GM12878 (cell line): Measurements from ENCODE around the gene ATP13A4. TPM values are rescaled to one million over a fixed set of nuclear protein-coding genes. Genes with fewer than 3 reads are reported as not detected.

Experiments
- GABPA ChIP-seq: IDR thresholded peaks from 2 replicates; pipeline ENCODE4 v1.6.1; 2014; ENCODE audit warnings: antibody characterized with exemption, low read depth, mild to moderate bottlenecking, inconsistent platforms
- KDM1A ChIP-seq: fragments of 200-600 bp; sonication (generic); IDR thresholded peaks from 2 replicates; pipeline ENCODE4 v1.6.1; 2016; ENCODE audit warnings: borderline replicate concordance
- LARP7 ChIP-seq: fragments of 450-650 bp; IDR thresholded peaks from 2 replicates; pipeline ENCODE4 v1.6.1; 2017; ENCODE audit warnings: mild to moderate bottlenecking
- MTA2 ChIP-seq: fragments of 450-650 bp; IDR thresholded peaks from 2 replicates; pipeline ENCODE4 v1.6.1; 2016; ENCODE audit warnings: low read depth, mild to moderate bottlenecking, moderate library complexity
- NFXL1 ChIP-seq: fragments of 450-650 bp; IDR thresholded peaks from 2 replicates; pipeline ENCODE4 v1.6.1; 2017; ENCODE audit warnings: antibody characterized with exemption, mild to moderate bottlenecking, borderline replicate concordance
- WRNIP1 ChIP-seq: IDR thresholded peaks from 2 replicates; pipeline ENCODE4 v1.6.1; 2011; ENCODE audit warnings: low read depth, low read length, improper control_type of control experiment, borderline replicate concordance
- YY1 ChIP-seq: IDR thresholded peaks from 2 replicates; pipeline ENCODE4 v1.6.1; 2011; ENCODE audit warnings: low read depth, mild to moderate bottlenecking, low read length
- ZNF274 ChIP-seq: IDR thresholded peaks from one replicate; pipeline ENCODE4 v1.8.0; 2011; ENCODE audit not compliant: insufficient read length, insufficient read depth
- ZSCAN29 ChIP-seq: fragments of 450-650 bp; IDR thresholded peaks from 2 replicates; pipeline ENCODE4 v1.6.1; 2017; ENCODE audit warnings: mild to moderate bottlenecking, moderate library complexity
- polyA plus RNA-seq, 11 experiments: library from polyadenylated mRNA; depleted of rRNA in 4 of 11; unstranded in 6 of 11; stranded (reverse) in 5 of 11; fragments of >200 nt; fragmentation: Nextera tagmentation in 4 of 11; fragmentation: Illumina TruSeq in 1 of 11; extraction: Ambion mirVana in 4 of 11; extraction: Trizol in 1 of 11; gene quantifications; 1 replicate in 1 of 11; 2 replicates in 10 of 11; pipeline versions ENCODE4 v1.2.1 to v1.2.3, GENCODE V29; 2011 to 2016; ENCODE audit warnings: inconsistent platforms in 2 of 11, missing spikeins in 2 of 11, low read depth in 1 of 11
- total RNA-seq, 4 experiments: library from RNA; depleted of rRNA in 3 of 4; stranded (reverse); fragments of >200 nt in 3 of 4; fragmentation: Illumina TruSeq in 1 of 4; extraction: Trizol in 1 of 4; gene quantifications; 2 replicates each; pipeline versions ENCODE4 v1.2.1 to v1.2.3, GENCODE V29; 2013 to 2021
- TF ChIP-seq, protein P1 (sequence below): fragments of 450-650 bp; IDR thresholded peaks from 2 replicates; pipeline ENCODE4 v1.6.1; 2017; ENCODE audit warnings: antibody characterized with exemption, mild to moderate bottlenecking, moderate library complexity
- TF ChIP-seq, protein P2 (sequence below): IDR thresholded peaks from 2 replicates; pipeline ENCODE4 v1.6.1; 2011; ENCODE audit warnings: mild to moderate bottlenecking, low read depth, low read length, moderate library complexity; ENCODE audit not compliant: insufficient replicate concordance
- TF ChIP-seq, protein P3 (sequence below): fragments of 150-350 bp; IDR thresholded peaks from 2 replicates; pipeline ENCODE4 v1.6.1; 2016; ENCODE audit warnings: low read depth, low read length
- TF ChIP-seq, protein P4 (sequence below): fragments of 150-350 bp; IDR thresholded peaks from 2 replicates; pipeline ENCODE4 v1.6.1; 2014; ENCODE audit warnings: mild to moderate bottlenecking, low read depth, low read length
- TF ChIP-seq, protein P5 (sequence below): IDR thresholded peaks from 2 replicates; pipeline ENCODE4 v1.6.1; 2012; ENCODE audit warnings: improper control_type of control experiment, low read depth, low read length; ENCODE audit not compliant: insufficient replicate concordance

Gene ATP13A4
- total and polyA plus RNA-seq, 10 of the 15 experiments (the other 5 are each of a cell fraction or from before 2014, with no cell fraction given), result 0.29 to 1.7 (median 1.0) TPM; not detected in 1

DNA sequence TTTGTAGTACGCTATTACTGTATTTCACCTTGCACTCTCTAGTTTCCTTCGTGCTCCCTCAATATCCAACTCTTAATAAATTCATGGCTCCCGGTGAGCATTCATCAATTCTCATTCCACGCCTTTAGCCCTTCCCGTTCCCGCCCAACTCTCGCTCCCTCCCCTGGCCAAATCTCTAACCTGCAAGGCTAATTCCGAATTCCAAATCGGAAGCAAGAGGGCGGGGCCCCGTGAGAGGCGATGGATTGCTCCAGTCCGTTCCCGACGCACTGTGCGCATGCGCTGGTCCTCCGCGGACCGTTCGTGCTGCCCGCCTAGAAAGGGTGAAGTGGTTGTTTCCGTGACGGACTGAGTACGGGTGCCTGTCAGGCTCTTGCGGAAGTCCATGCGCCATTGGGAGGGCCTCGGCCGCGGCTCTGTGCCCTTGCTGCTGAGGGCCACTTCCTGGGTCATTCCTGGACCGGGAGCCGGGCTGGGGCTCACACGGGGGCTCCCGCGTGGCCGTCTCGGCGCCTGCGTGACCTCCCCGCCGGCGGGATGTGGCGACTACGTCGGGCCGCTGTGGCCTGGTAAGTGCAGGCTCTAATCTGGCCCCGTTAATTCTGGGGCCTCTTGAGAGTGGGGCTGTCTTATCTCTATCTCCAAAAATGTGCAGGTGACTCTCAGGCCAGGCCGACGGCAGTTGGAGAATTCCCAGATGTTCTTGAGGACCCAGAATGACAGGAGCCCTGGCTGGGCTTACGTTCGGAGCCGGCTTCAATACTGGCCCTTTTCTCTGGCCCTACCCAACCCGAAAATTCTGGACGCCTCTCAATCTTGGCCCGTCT lies 38.4 kb upstream of the ATP13A4 start, which contains the start of gene OPA1 (continued):
- TF ChIP-seq, protein P1, sequence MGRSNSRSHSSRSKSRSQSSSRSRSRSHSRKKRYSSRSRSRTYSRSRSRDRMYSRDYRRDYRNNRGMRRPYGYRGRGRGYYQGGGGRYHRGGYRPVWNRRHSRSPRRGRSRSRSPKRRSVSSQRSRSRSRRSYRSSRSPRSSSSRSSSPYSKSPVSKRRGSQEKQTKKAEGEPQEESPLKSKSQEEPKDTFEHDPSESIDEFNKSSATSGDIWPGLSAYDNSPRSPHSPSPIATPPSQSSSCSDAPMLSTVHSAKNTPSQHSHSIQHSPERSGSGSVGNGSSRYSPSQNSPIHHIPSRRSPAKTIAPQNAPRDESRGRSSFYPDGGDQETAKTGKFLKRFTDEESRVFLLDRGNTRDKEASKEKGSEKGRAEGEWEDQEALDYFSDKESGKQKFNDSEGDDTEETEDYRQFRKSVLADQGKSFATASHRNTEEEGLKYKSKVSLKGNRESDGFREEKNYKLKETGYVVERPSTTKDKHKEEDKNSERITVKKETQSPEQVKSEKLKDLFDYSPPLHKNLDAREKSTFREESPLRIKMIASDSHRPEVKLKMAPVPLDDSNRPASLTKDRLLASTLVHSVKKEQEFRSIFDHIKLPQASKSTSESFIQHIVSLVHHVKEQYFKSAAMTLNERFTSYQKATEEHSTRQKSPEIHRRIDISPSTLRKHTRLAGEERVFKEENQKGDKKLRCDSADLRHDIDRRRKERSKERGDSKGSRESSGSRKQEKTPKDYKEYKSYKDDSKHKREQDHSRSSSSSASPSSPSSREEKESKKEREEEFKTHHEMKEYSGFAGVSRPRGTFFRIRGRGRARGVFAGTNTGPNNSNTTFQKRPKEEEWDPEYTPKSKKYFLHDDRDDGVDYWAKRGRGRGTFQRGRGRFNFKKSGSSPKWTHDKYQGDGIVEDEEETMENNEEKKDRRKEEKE, result no peak
- peak; percentile 87 for TF ChIP-seq LARP7
- no peak for TF ChIP-seq NFXL1
- TF ChIP-seq, protein P2, sequence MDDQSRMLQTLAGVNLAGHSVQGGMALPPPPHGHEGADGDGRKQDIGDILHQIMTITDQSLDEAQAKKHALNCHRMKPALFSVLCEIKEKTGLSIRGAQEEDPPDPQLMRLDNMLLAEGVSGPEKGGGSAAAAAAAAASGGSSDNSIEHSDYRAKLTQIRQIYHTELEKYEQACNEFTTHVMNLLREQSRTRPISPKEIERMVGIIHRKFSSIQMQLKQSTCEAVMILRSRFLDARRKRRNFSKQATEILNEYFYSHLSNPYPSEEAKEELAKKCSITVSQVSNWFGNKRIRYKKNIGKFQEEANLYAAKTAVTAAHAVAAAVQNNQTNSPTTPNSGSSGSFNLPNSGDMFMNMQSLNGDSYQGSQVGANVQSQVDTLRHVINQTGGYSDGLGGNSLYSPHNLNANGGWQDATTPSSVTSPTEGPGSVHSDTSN, result peak; percentile 60
- TF ChIP-seq MTA2, result no peak
- TF ChIP-seq, protein P3, sequence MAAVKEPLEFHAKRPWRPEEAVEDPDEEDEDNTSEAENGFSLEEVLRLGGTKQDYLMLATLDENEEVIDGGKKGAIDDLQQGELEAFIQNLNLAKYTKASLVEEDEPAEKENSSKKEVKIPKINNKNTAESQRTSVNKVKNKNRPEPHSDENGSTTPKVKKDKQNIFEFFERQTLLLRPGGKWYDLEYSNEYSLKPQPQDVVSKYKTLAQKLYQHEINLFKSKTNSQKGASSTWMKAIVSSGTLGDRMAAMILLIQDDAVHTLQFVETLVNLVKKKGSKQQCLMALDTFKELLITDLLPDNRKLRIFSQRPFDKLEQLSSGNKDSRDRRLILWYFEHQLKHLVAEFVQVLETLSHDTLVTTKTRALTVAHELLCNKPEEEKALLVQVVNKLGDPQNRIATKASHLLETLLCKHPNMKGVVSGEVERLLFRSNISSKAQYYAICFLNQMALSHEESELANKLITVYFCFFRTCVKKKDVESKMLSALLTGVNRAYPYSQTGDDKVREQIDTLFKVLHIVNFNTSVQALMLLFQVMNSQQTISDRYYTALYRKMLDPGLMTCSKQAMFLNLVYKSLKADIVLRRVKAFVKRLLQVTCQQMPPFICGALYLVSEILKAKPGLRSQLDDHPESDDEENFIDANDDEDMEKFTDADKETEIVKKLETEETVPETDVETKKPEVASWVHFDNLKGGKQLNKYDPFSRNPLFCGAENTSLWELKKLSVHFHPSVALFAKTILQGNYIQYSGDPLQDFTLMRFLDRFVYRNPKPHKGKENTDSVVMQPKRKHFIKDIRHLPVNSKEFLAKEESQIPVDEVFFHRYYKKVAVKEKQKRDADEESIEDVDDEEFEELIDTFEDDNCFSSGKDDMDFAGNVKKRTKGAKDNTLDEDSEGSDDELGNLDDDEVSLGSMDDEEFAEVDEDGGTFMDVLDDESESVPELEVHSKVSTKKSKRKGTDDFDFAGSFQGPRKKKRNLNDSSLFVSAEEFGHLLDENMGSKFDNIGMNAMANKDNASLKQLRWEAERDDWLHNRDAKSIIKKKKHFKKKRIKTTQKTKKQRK, result no peak; the same call in 1 of the 2 replicates
- TF ChIP-seq, protein P4, sequence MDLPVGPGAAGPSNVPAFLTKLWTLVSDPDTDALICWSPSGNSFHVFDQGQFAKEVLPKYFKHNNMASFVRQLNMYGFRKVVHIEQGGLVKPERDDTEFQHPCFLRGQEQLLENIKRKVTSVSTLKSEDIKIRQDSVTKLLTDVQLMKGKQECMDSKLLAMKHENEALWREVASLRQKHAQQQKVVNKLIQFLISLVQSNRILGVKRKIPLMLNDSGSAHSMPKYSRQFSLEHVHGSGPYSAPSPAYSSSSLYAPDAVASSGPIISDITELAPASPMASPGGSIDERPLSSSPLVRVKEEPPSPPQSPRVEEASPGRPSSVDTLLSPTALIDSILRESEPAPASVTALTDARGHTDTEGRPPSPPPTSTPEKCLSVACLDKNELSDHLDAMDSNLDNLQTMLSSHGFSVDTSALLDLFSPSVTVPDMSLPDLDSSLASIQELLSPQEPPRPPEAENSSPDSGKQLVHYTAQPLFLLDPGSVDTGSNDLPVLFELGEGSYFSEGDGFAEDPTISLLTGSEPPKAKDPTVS, result peak; percentile 75
- TF ChIP-seq KDM1A, result no peak
- TF ChIP-seq, protein P5, sequence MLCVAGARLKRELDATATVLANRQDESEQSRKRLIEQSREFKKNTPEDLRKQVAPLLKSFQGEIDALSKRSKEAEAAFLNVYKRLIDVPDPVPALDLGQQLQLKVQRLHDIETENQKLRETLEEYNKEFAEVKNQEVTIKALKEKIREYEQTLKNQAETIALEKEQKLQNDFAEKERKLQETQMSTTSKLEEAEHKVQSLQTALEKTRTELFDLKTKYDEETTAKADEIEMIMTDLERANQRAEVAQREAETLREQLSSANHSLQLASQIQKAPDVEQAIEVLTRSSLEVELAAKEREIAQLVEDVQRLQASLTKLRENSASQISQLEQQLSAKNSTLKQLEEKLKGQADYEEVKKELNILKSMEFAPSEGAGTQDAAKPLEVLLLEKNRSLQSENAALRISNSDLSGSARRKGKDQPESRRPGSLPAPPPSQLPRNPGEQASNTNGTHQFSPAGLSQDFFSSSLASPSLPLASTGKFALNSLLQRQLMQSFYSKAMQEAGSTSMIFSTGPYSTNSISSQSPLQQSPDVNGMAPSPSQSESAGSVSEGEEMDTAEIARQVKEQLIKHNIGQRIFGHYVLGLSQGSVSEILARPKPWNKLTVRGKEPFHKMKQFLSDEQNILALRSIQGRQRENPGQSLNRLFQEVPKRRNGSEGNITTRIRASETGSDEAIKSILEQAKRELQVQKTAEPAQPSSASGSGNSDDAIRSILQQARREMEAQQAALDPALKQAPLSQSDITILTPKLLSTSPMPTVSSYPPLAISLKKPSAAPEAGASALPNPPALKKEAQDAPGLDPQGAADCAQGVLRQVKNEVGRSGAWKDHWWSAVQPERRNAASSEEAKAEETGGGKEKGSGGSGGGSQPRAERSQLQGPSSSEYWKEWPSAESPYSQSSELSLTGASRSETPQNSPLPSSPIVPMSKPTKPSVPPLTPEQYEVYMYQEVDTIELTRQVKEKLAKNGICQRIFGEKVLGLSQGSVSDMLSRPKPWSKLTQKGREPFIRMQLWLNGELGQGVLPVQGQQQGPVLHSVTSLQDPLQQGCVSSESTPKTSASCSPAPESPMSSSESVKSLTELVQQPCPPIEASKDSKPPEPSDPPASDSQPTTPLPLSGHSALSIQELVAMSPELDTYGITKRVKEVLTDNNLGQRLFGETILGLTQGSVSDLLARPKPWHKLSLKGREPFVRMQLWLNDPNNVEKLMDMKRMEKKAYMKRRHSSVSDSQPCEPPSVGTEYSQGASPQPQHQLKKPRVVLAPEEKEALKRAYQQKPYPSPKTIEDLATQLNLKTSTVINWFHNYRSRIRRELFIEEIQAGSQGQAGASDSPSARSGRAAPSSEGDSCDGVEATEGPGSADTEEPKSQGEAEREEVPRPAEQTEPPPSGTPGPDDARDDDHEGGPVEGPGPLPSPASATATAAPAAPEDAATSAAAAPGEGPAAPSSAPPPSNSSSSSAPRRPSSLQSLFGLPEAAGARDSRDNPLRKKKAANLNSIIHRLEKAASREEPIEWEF, result no peak
- peak; percentile 95 for TF ChIP-seq GABPA
- TF ChIP-seq ZSCAN29, result no peak; the same call in 1 of the 2 replicates
- TF ChIP-seq WRNIP1, result peak; percentile 97
- TF ChIP-seq ZNF274, result no peak
- peak; percentile 96 for TF ChIP-seq YY1
